Measurements from ENCODE around the gene RASA4. TPM values are rescaled to one million over a fixed set of nuclear protein-coding genes. Genes with fewer than 3 reads are reported as not detected.
"Not testable (repeated sequence)": the region's sequence is repeated elsewhere in the genome, so short reads cannot be mapped to it uniquely, and the experiment has no call there.

The RASA4 gene
- total RNA-seq, 1 experiment from 2014 or later = 9.2 TPM

GRCh38 chr7:102583495-102583894 is 33.1 kb downstream of the RASA4 start:
- BruUV-seq (replicated peaks); H3K27ac ChIP-seq (ENCODE audit: low read depth, low read length, poor library complexity, severe bottlenecking); CTCF ChIA-PET; H3K27me3 ChIP-seq (replicated peaks; ENCODE audit: insufficient read depth, low read depth, low read length, poor library complexity); H3K9me3 ChIP-seq (ENCODE audit: low read depth, low read length, poor library complexity, severe bottlenecking); POLR2A ChIA-PET (ENCODE audit: low non-redundant PET); H3K36me3 ChIP-seq (ENCODE audit: insufficient read depth, low read length, poor library complexity, severe bottlenecking); H3K4me3 ChIP-seq (ENCODE audit: low read depth, low read length, poor library complexity, severe bottlenecking); intact Hi-C loops (cut with micrococcal nuclease; ENCODE audit: unreplicated experiment); H3K4me1 ChIP-seq (ENCODE audit: insufficient read depth, low read length, poor library complexity, severe bottlenecking); DNase-seq (ENCODE audit: low spot score): not testable (repeated sequence)

GRCh38 chr7:102581722-102582121 is 34.8 kb downstream of the RASA4 start:
- CTCF ChIA-PET; DNase-seq (ENCODE audit: low spot score); H3K27ac ChIP-seq (ENCODE audit: low read depth, low read length, poor library complexity, severe bottlenecking); BruUV-seq (replicated peaks); H3K27me3 ChIP-seq (replicated peaks; ENCODE audit: insufficient read depth, low read depth, low read length, poor library complexity); H3K4me3 ChIP-seq (ENCODE audit: low read depth, low read length, poor library complexity, severe bottlenecking); H3K9me3 ChIP-seq (ENCODE audit: low read depth, low read length, poor library complexity, severe bottlenecking); H3K4me1 ChIP-seq (ENCODE audit: insufficient read depth, low read length, poor library complexity, severe bottlenecking); intact Hi-C loops (cut with micrococcal nuclease; ENCODE audit: unreplicated experiment); POLR2A ChIA-PET (ENCODE audit: low non-redundant PET); H3K36me3 ChIP-seq (ENCODE audit: insufficient read depth, low read length, poor library complexity, severe bottlenecking): not testable (repeated sequence)

GRCh38 chr7:102578486-102578885 is 38.1 kb downstream of the RASA4 start:
- DNase-seq (ENCODE audit: low spot score); H3K36me3 ChIP-seq (ENCODE audit: insufficient read depth, low read length, poor library complexity, severe bottlenecking); BruUV-seq (replicated peaks); H3K27me3 ChIP-seq (replicated peaks; ENCODE audit: insufficient read depth, low read depth, low read length, poor library complexity); POLR2A ChIA-PET (ENCODE audit: low non-redundant PET); CTCF ChIA-PET; H3K9me3 ChIP-seq (ENCODE audit: low read depth, low read length, poor library complexity, severe bottlenecking); intact Hi-C loops (cut with micrococcal nuclease; ENCODE audit: unreplicated experiment); H3K27ac ChIP-seq (ENCODE audit: low read depth, low read length, poor library complexity, severe bottlenecking); H3K4me1 ChIP-seq (ENCODE audit: insufficient read depth, low read length, poor library complexity, severe bottlenecking); H3K4me3 ChIP-seq (ENCODE audit: low read depth, low read length, poor library complexity, severe bottlenecking): not testable (repeated sequence)

GRCh38 chr7:102577315-102578240 is 39.0 kb downstream of the RASA4 start:
- H3K4me1 ChIP-seq (ENCODE audit: insufficient read depth, low read length, poor library complexity, severe bottlenecking); H3K9me3 ChIP-seq (ENCODE audit: low read depth, low read length, poor library complexity, severe bottlenecking); H3K36me3 ChIP-seq (ENCODE audit: insufficient read depth, low read length, poor library complexity, severe bottlenecking); POLR2A ChIA-PET (ENCODE audit: low non-redundant PET); BruUV-seq (replicated peaks); H3K27ac ChIP-seq (ENCODE audit: low read depth, low read length, poor library complexity, severe bottlenecking); H3K4me3 ChIP-seq (ENCODE audit: low read depth, low read length, poor library complexity, severe bottlenecking); H3K27me3 ChIP-seq (replicated peaks; ENCODE audit: insufficient read depth, low read depth, low read length, poor library complexity); DNase-seq (ENCODE audit: low spot score); intact Hi-C loops (cut with micrococcal nuclease; ENCODE audit: unreplicated experiment); CTCF ChIA-PET: not testable (repeated sequence)

- intact Hi-C loops (cut with micrococcal nuclease; ENCODE audit: unreplicated experiment); H3K27ac ChIP-seq (ENCODE audit: low read depth, low read length, poor library complexity, severe bottlenecking); BruUV-seq (replicated peaks); H3K4me3 ChIP-seq (ENCODE audit: low read depth, low read length, poor library complexity, severe bottlenecking); POLR2A ChIA-PET (ENCODE audit: low non-redundant PET); H3K27me3 ChIP-seq (replicated peaks; ENCODE audit: insufficient read depth, low read depth, low read length, poor library complexity); H3K36me3 ChIP-seq (ENCODE audit: insufficient read depth, low read length, poor library complexity, severe bottlenecking); H3K4me1 ChIP-seq (ENCODE audit: insufficient read depth, low read length, poor library complexity, severe bottlenecking); DNase-seq (ENCODE audit: low spot score); CTCF ChIA-PET; H3K9me3 ChIP-seq (ENCODE audit: low read depth, low read length, poor library complexity, severe bottlenecking): not testable (repeated sequence)
Measured at GRCh38 chr7:102576363-102576762, 40.2 kb downstream of the RASA4 start.

GRCh38 chr7:102574607-102575006 is 41.9 kb downstream of the RASA4 start:
- POLR2A ChIA-PET (ENCODE audit: low non-redundant PET); intact Hi-C loops (cut with micrococcal nuclease; ENCODE audit: unreplicated experiment); H3K36me3 ChIP-seq (ENCODE audit: insufficient read depth, low read length, poor library complexity, severe bottlenecking); H3K27ac ChIP-seq (ENCODE audit: low read depth, low read length, poor library complexity, severe bottlenecking); H3K27me3 ChIP-seq (replicated peaks; ENCODE audit: insufficient read depth, low read depth, low read length, poor library complexity); CTCF ChIA-PET; H3K4me3 ChIP-seq (ENCODE audit: low read depth, low read length, poor library complexity, severe bottlenecking); H3K9me3 ChIP-seq (ENCODE audit: low read depth, low read length, poor library complexity, severe bottlenecking); BruUV-seq (replicated peaks); DNase-seq (ENCODE audit: low spot score); H3K4me1 ChIP-seq (ENCODE audit: insufficient read depth, low read length, poor library complexity, severe bottlenecking): not testable (repeated sequence)

Data from A673 (cell line).